Body of pancreas (tissue), 4 donors: ENCODE measurements around the gene XRCC4.

ENCODE experiments used
- CTCF ChIP-seq, 7 experiments: fragments of 450-650 bp in 4 of 7; fragments of 200-600 bp in 3 of 7; sonication (generic) in 3 of 7; IDR thresholded peaks; one replicate each; pipeline ENCODE4 v1.5.1; 2016 to 2019; ENCODE audit warnings: antibody characterized with exemption in 7 of 7
- POLR2A ChIP-seq, 3 donors: fragments of 450-650 bp; IDR thresholded peaks; one replicate each; pipeline ENCODE4 v1.6.1; 2016; ENCODE audit warnings: antibody characterized with exemption in 3 of 3, mild to moderate bottlenecking in 2 of 3

- TF ChIP-seq POLR2A (IDR thresholded peaks at IDR 0.05) (no peak), CTCF (IDR thresholded peaks at IDR 0.05) (no peak)
Observed at GRCh38 chr5:83401122-83401731, 323.9 kb downstream of the XRCC4 start.
